ENCODE measurements around the gene SERPINH1.

Gene SERPINH1

GRCh38 chr11:75589051-75589450 is 27.0 kb downstream of the SERPINH1 start:
- no peak for ATAC-seq
- H3K27me3 Mint-ChIP-seq, result peaks cover 18% of the 10 kb centered on the region
- H3K27ac Mint-ChIP-seq, result no peak overlapping the region
- no peak overlapping the region for H3K4me3 Mint-ChIP-seq
- H3K4me1 Mint-ChIP-seq, result peaks cover 4% of the 10 kb centered on the region
- no peaks in the 10 kb centered on the region for H3K9me3 Mint-ChIP-seq
- no peaks in the 10 kb centered on the region for H3K36me3 Mint-ChIP-seq

GRCh38 chr11:75589933-75590332 is 27.9 kb downstream of the SERPINH1 start:
- Mint-ChIP-seq H3K27ac (no peak overlapping the region), H3K9me3 (no peaks in the 10 kb centered on the region), H3K36me3 (no peaks in the 10 kb centered on the region), H3K27me3 (peaks cover 18% of the 10 kb centered on the region), H3K4me3 (no peak overlapping the region), H3K4me1 (peaks cover 2% of the 10 kb centered on the region)
- ATAC-seq, result no peak

DNA sequence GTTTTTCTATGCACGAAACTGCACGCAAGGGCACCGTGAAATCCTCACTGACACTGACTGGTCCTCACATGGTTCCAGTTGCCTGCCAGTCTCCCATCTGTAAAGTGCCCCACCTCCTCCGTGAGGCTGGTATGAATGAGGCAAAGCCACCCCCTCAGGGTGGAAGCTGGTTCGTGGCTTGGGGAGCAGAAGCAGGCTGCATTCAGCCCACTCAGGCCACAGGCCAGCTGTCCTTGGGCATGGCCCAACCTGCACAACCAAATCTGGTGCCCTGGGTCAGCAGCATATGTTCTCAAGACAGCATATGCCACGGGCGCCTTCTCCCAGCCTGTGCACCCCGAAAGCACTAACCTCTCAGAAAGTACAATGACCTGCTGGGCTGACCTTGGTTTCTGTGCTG is 29.3 kb downstream of the SERPINH1 start:
- Mint-ChIP-seq H3K9me3 (no peaks in the 10 kb centered on the region), H3K4me3 (no peak overlapping the region), H3K36me3 (no peaks in the 10 kb centered on the region), H3K27me3 (peaks cover 18% of the 10 kb centered on the region), H3K27ac (no peak overlapping the region), H3K4me1 (peaks cover 14% of the 10 kb centered on the region)
- no peak for ATAC-seq

DNA sequence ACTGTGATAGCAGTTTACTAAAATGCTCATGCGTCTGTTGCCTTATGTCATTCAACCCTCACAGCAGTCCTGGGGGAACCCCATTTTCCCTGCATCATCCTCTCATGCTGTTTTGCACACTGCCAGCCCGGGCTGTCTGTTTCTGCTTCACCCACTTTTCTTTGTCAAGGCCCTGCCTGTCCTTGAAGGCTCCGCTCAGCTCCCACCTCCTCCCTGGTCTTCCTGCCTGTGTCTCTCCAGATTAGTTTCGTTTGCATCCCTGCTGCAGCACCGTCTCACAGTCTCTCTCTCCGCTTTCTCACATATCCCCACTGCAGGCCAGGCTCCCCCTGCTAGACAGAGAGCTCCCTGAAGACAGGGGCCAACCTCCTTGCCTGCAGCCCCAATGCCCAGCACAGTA is 29.9 kb downstream of the SERPINH1 start:
- ATAC-seq, result no peak
- H3K36me3 Mint-ChIP-seq, result no peaks in the 10 kb centered on the region
- H3K4me3 Mint-ChIP-seq, result no peak overlapping the region
- H3K9me3 Mint-ChIP-seq, result no peaks in the 10 kb centered on the region
- H3K27ac Mint-ChIP-seq, result no peak overlapping the region
- H3K27me3 Mint-ChIP-seq, result peaks cover 18% of the 10 kb centered on the region
- H3K4me1 Mint-ChIP-seq, result peaks cover 14% of the 10 kb centered on the region

- H3K27me3 Mint-ChIP-seq, result peaks cover 18% of the 10 kb centered on the region
- H3K9me3 Mint-ChIP-seq, result no peaks in the 10 kb centered on the region
Observed at GRCh38 chr11:75592715-75593114, 30.7 kb downstream of the SERPINH1 start.

GRCh38 chr11:75593286-75593915 is 31.3 kb downstream of the SERPINH1 start:
- ATAC-seq, result no peak
- no peak overlapping the region for H3K4me3 Mint-ChIP-seq
- H3K4me1 Mint-ChIP-seq, result peaks cover 14% of the 10 kb centered on the region
- H3K27ac Mint-ChIP-seq, result no peak overlapping the region
- no peaks in the 10 kb centered on the region for H3K36me3 Mint-ChIP-seq
- no peaks in the 10 kb centered on the region for H3K9me3 Mint-ChIP-seq
- H3K27me3 Mint-ChIP-seq, result peaks cover 18% of the 10 kb centered on the region

More at GRCh38 chr11:75592715-75593114, 30.7 kb downstream of the SERPINH1 start:
- no peak for ATAC-seq
- no peaks in the 10 kb centered on the region for H3K36me3 Mint-ChIP-seq
- peaks cover 14% of the 10 kb centered on the region for H3K4me1 Mint-ChIP-seq
- H3K27ac Mint-ChIP-seq, result no peak overlapping the region
- H3K4me3 Mint-ChIP-seq, result no peak overlapping the region

GRCh38 chr11:75594211-75594610 is 32.2 kb downstream of the SERPINH1 start:
- ATAC-seq, result no peak
- Mint-ChIP-seq H3K27me3 (peaks cover 18% of the 10 kb centered on the region), H3K36me3 (no peaks in the 10 kb centered on the region), H3K4me3 (no peak overlapping the region), H3K4me1 (peaks cover 14% of the 10 kb centered on the region), H3K27ac (no peak overlapping the region), H3K9me3 (no peaks in the 10 kb centered on the region)

DNA sequence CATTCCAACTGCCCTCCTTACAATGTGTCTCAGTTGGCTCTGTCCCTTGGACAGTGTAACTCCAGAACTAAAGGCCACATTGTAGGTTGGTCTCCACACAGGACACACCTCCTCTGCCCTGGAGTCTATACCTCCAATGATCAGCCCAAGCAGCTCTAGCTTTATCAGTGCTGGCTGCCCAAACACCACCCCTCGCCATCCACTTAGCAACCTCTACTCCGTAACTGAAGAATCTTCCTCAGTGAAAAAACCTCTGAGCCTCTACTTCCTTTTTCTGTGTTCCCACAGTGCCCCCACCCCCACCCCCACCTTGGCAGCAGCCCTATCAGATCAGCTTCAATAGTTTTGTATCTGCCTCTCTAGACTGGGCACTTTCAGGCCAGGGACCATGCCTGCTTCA is 33.4 kb downstream of the SERPINH1 start:
- no peak for ATAC-seq
- Mint-ChIP-seq H3K27me3 (peaks cover 18% of the 10 kb centered on the region), H3K36me3 (no peaks in the 10 kb centered on the region), H3K9me3 (no peaks in the 10 kb centered on the region), H3K27ac (no peak overlapping the region), H3K4me1 (peaks cover 14% of the 10 kb centered on the region), H3K4me3 (no peak overlapping the region)

DNA sequence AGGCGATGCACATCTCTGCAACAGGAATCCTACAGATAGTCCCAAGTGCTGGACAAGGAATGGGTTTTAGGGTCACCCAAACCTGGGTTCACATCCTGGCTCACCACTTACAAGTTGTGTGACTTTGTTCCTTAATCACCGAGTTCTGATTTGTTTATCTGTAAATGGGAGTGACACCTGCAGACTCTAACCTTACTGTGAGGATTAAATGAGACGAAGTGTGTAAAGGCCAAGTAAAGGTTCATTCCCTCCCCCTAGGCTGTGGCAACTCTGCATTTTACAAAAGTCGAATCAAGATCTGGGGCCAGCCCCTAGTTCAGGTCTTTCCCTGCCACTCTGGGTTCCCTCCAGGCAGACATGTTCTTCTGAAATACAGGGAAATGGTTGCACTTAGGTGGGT is 34.9 kb downstream of the SERPINH1 start:
- no peak for ATAC-seq
- peaks cover 14% of the 10 kb centered on the region for H3K4me1 Mint-ChIP-seq
- H3K4me3 Mint-ChIP-seq, result no peak overlapping the region
- no peaks in the 10 kb centered on the region for H3K9me3 Mint-ChIP-seq
- H3K36me3 Mint-ChIP-seq, result no peaks in the 10 kb centered on the region
- peaks cover 20% of the 10 kb centered on the region for H3K27me3 Mint-ChIP-seq
- H3K27ac Mint-ChIP-seq, result no peak overlapping the region

DNA sequence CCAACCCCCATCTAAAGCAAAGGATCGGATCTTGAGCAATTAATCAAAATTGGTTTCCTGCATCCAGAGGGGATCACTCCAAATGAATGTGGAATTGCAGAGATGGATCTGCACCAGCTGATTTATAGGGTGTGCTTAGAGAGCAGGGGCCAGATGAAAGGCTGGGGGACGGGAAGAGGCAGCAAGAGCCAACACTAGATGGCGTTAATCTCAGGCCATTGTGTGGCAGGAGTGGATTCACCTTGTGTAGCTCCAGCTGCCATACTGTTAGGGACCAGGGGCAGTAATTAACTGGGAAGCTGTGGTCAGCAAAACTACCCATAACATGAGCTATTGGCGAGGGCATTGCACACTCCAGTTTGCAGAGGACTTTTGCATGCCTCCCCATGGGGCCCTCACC is 35.6 kb downstream of the SERPINH1 start:
- H3K4me1 Mint-ChIP-seq, result peaks cover 14% of the 10 kb centered on the region
- H3K27ac Mint-ChIP-seq, result no peak overlapping the region
- H3K9me3 Mint-ChIP-seq, result no peaks in the 10 kb centered on the region
- H3K4me3 Mint-ChIP-seq, result no peak overlapping the region
- H3K36me3 Mint-ChIP-seq, result no peaks in the 10 kb centered on the region
- ATAC-seq, result no peak
- H3K27me3 Mint-ChIP-seq, result peaks cover 20% of the 10 kb centered on the region

GRCh38 chr11:75598264-75598663 is 36.2 kb downstream of the SERPINH1 start:
- no peak for ATAC-seq
- no peaks in the 10 kb centered on the region for H3K9me3 Mint-ChIP-seq
- H3K4me1 Mint-ChIP-seq, result peaks cover 14% of the 10 kb centered on the region
- H3K4me3 Mint-ChIP-seq, result no peak overlapping the region
- H3K36me3 Mint-ChIP-seq, result no peaks in the 10 kb centered on the region
- H3K27me3 Mint-ChIP-seq, result peaks cover 20% of the 10 kb centered on the region
- no peak overlapping the region for H3K27ac Mint-ChIP-seq

DNA sequence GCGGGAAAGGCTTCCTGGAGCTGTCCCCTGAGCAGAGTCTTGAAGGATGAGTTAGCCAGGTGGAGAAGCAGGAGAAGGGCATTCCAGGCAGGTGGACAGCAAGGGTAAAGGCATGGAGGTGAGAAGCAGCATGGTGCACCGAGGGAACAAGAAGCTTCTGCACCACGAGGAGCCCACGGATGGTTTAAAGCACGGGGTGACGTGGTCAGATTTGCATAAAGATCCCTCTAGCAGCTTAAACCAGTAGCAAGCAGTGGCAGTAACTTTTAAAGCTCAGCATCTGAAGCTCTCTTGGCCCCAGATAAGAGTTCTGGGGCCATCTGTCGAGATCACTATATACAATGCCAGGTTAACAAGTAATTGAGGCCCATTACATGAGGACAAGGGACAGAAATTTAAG is 36.8 kb downstream of the SERPINH1 start:
- peaks cover 20% of the 10 kb centered on the region for H3K27me3 Mint-ChIP-seq
- no peaks in the 10 kb centered on the region for H3K9me3 Mint-ChIP-seq
- H3K4me1 Mint-ChIP-seq, result peaks cover 14% of the 10 kb centered on the region
- no peak overlapping the region for H3K27ac Mint-ChIP-seq
- no peak overlapping the region for H3K4me3 Mint-ChIP-seq
- no peaks in the 10 kb centered on the region for H3K36me3 Mint-ChIP-seq
- ATAC-seq, result no peak

- no peak overlapping the region for H3K27ac Mint-ChIP-seq
- no peaks in the 10 kb centered on the region for H3K36me3 Mint-ChIP-seq
- H3K9me3 Mint-ChIP-seq, result no peaks in the 10 kb centered on the region
Observed at GRCh38 chr11:75600356-75600755, 38.3 kb downstream of the SERPINH1 start.

GRCh38 chr11:75601494-75601893 is 39.4 kb downstream of the SERPINH1 start:
- no peaks in the 10 kb centered on the region for H3K36me3 Mint-ChIP-seq
- no peak for ATAC-seq
- H3K27ac Mint-ChIP-seq, result no peak overlapping the region
- no peaks in the 10 kb centered on the region for H3K4me1 Mint-ChIP-seq
- no peaks in the 10 kb centered on the region for H3K9me3 Mint-ChIP-seq
- peaks cover 35% of the 10 kb centered on the region for H3K27me3 Mint-ChIP-seq
- no peak overlapping the region for H3K4me3 Mint-ChIP-seq

More at GRCh38 chr11:75600356-75600755, 38.3 kb downstream of the SERPINH1 start:
- no peak for ATAC-seq
- Mint-ChIP-seq H3K4me3 (no peak overlapping the region), H3K27me3 (peaks cover 30% of the 10 kb centered on the region), H3K4me1 (peaks cover 8% of the 10 kb centered on the region)

GRCh38 chr11:75602951-75603350 is 40.9 kb downstream of the SERPINH1 start:
- H3K4me1 Mint-ChIP-seq, result no peaks in the 10 kb centered on the region
- peaks cover 35% of the 10 kb centered on the region for H3K27me3 Mint-ChIP-seq
- no peak overlapping the region for H3K4me3 Mint-ChIP-seq
- H3K27ac Mint-ChIP-seq, result no peak overlapping the region
- no peak for ATAC-seq
- no peaks in the 10 kb centered on the region for H3K9me3 Mint-ChIP-seq
- H3K36me3 Mint-ChIP-seq, result no peaks in the 10 kb centered on the region

DNA sequence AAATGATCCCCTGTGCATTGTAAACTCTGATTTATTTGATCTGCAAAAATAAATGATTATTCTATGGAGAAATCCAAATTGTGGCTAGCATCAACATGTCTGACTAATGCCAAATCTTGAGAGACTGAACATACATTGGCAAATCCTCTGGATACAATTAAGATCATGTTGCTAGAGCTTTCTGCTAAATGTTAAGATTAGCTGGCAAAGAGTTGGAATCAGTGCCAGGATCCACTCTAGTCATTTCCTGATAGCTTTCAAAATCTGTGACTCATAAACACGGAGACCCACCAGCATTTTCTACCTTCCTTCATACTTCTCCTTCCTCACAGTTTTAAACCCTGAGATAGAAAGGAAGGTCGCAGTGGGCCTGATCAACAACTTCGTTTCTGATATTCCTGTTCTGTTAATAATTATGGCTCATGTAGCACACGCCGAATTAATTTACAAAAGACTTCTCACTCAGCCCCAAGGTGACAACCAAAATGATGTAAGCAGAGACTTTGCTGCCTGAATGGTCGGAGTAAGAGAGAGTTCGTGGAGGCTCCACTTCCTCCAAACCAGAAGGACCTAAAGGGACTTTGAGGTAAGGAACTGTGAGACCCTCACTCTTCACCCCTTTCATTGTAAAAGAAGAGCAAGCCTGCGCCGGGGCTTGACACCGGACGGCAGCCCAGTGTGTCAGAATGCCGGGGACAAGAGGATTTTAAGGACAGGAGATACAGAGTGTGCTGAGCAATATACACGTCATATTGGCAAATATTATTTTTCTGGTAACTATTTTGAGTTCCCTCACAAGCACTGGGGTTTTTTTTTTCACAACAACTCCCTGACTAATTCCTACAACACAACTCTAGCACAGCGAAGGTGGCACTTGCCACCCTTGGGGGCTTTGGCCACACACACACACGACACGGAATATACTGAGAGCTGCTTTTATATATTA is 42.0 kb downstream of the SERPINH1 start:
- H3K27ac Mint-ChIP-seq, result no peak overlapping the region
- no peaks in the 10 kb centered on the region for H3K9me3 Mint-ChIP-seq
- H3K36me3 Mint-ChIP-seq, result no peaks in the 10 kb centered on the region
- ATAC-seq, result no peak
- peaks cover 35% of the 10 kb centered on the region for H3K27me3 Mint-ChIP-seq
- H3K4me1 Mint-ChIP-seq, result no peaks in the 10 kb centered on the region
- no peak overlapping the region for H3K4me3 Mint-ChIP-seq

Data from stimulated activated memory B cell treated with anti-CD40 and anti-IgM and Interleukin-4, amounts not matched to agents 10 μg/mL and 1 μg/mL and 100 μg/mL, for 72 hours (primary cell).